MM.1S (cell line): ENCODE measurements around the gene GDPD3.

Experiments used
- DNase-seq: peaks from one replicate; pipeline ENCODE4 v3.0.0-alpha.2; 2015
- H2AFZ ChIP-seq: fragments of 300-600 bp; sonication (generic); 2 replicates; pipeline ENCODE4 v1.6.0; 2016; ENCODE audit warnings: antibody characterized with exemption, low read length
- H3F3A ChIP-seq: fragments of 300-600 bp; sonication (generic); 2 replicates; pipeline ENCODE4 v1.6.1; 2016; ENCODE audit warnings: mild to moderate bottlenecking, antibody characterized with exemption, low read length, moderate library complexity, mixed read lengths; ENCODE audit not compliant: insufficient read depth
- H3K27ac ChIP-seq: fragments of 300-600 bp; sonication (generic); 2 replicates; pipeline ENCODE4 v1.5.1; 2016; ENCODE audit warnings: mild to moderate bottlenecking, low read length
- H3K27me3 ChIP-seq: fragments of 300-600 bp; sonication (generic); replicated peaks from 2 replicates; pipeline ENCODE4 v1.6.0; 2016; ENCODE audit warnings: low read length; ENCODE audit not compliant: insufficient read depth
- H3K36me3 ChIP-seq: fragments of 300-600 bp; sonication (generic); replicated peaks from 2 replicates; pipeline ENCODE4 v1.6.1; 2016; ENCODE audit warnings: mild to moderate bottlenecking, low read length, mixed read lengths; ENCODE audit not compliant: insufficient read depth
- H3K4me1 ChIP-seq: fragments of 300-600 bp; sonication (generic); 2 replicates; pipeline ENCODE4 v1.6.1; 2016; ENCODE audit warnings: low read length, mixed read lengths
- H3K4me2 ChIP-seq: fragments of 300-600 bp; sonication (generic); 2 replicates; pipeline ENCODE4 v1.6.0; 2016; ENCODE audit warnings: low read depth, low read length
- H3K4me3 ChIP-seq: fragments of 300-600 bp; sonication (generic); 2 replicates; pipeline ENCODE4 v1.5.1; 2016; ENCODE audit warnings: low read length, mixed read lengths
- H3K79me2 ChIP-seq: fragments of 300-600 bp; sonication (generic); 2 replicates; pipeline ENCODE4 v1.6.1; 2016; ENCODE audit warnings: mixed run types, low read length, mixed read lengths
- H3K9ac ChIP-seq: fragments of 300-600 bp; sonication (generic); 2 replicates; pipeline ENCODE4 v1.6.1; 2016; ENCODE audit warnings: low read length, mixed read lengths
- H3K9me2 ChIP-seq: fragments of 300-600 bp; sonication (generic); replicated peaks from 2 replicates; pipeline ENCODE4 v1.6.1; 2016; ENCODE audit warnings: mild to moderate bottlenecking, low read length, mixed read lengths; ENCODE audit not compliant: insufficient read depth
- H3K9me3 ChIP-seq: fragments of 300-600 bp; sonication (generic); replicated peaks from 2 replicates; pipeline ENCODE4 v1.6.1; 2016; ENCODE audit warnings: mild to moderate bottlenecking, low read length, mixed read lengths; ENCODE audit not compliant: insufficient read depth
- H4K20me1 ChIP-seq: fragments of 300-600 bp; sonication (generic); 2 replicates; pipeline ENCODE4 v1.6.1; 2016; ENCODE audit warnings: mild to moderate bottlenecking, low read length, moderate library complexity, mixed read lengths; ENCODE audit not compliant: insufficient read depth
- EZH2 ChIP-seq: fragments of 300-600 bp; sonication (generic); optimal IDR thresholded peaks from 2 replicates; pipeline ENCODE3; 2017; ENCODE audit warnings: low read depth, mild to moderate bottlenecking, antibody characterized with exemption, low read length, mixed read lengths
- EZH2phosphoT487 ChIP-seq: fragments of 300-600 bp; sonication (generic); IDR thresholded peaks from 2 replicates; pipeline ENCODE4 v1.6.1; 2018; ENCODE audit warnings: antibody characterized with exemption, low read length
- TF ChIP-seq, protein P1 (sequence below): fragments of 300-600 bp; sonication (generic); IDR thresholded peaks from 2 replicates; pipeline ENCODE4 v1.5.1; 2016; ENCODE audit warnings: antibody characterized with exemption, low read length, mixed read lengths

GDPD3 gene

DNA sequence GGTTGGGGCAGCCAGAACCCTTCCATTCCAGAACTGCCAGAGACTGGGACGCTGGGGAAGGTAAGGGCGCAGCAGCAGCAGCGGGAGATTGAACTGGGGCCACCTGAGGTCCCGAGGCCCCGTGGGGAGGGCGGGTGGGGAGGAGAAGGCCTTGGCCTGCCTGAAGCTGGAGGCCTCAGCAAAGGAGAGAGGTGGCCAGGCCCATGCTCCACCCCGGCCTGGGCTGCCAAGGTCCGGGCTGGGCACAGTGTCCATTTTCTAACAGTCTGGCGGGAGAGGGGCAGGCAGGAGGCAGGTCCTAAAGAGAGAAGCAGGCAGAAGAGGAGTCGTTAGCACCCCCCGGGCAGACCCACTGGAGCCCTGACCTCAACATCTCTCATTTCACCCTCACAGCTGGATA, 1.1 kb upstream of the GDPD3 start:
- Histone ChIP-seq H3K4me2 (peak overlapping the region; percentile 45; the same call in 1 of the 2 replicates), H3F3A (peaks cover 15% of the 10 kb centered on the region), H3K4me1 (peaks cover 17% of the 10 kb centered on the region), H2AFZ (no peak overlapping the region), H3K9ac (peak overlapping the region; percentile 35; the same call in 1 of the 2 replicates), H3K9me2 (no peaks in the 10 kb centered on the region), H3K27ac (peak overlapping the region; percentile 65; the same call in 1 of the 2 replicates), H4K20me1 (no peaks in the 10 kb centered on the region), H3K4me3 (0 out of 2 replicates have a peak overlapping the region, but pooled peaks have one; percentile 6), H3K9me3 (no peaks in the 10 kb centered on the region), H3K36me3 (no peaks in the 10 kb centered on the region), H3K79me2 (no peaks in the 10 kb centered on the region), H3K27me3 (no peaks in the 10 kb centered on the region)
- no peak for DNase-seq
- TF ChIP-seq, protein P1, sequence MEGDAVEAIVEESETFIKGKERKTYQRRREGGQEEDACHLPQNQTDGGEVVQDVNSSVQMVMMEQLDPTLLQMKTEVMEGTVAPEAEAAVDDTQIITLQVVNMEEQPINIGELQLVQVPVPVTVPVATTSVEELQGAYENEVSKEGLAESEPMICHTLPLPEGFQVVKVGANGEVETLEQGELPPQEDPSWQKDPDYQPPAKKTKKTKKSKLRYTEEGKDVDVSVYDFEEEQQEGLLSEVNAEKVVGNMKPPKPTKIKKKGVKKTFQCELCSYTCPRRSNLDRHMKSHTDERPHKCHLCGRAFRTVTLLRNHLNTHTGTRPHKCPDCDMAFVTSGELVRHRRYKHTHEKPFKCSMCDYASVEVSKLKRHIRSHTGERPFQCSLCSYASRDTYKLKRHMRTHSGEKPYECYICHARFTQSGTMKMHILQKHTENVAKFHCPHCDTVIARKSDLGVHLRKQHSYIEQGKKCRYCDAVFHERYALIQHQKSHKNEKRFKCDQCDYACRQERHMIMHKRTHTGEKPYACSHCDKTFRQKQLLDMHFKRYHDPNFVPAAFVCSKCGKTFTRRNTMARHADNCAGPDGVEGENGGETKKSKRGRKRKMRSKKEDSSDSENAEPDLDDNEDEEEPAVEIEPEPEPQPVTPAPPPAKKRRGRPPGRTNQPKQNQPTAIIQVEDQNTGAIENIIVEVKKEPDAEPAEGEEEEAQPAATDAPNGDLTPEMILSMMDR: no peak
- TF ChIP-seq EZH2phosphoT487 (no peak), EZH2 (no peak)

DNA sequence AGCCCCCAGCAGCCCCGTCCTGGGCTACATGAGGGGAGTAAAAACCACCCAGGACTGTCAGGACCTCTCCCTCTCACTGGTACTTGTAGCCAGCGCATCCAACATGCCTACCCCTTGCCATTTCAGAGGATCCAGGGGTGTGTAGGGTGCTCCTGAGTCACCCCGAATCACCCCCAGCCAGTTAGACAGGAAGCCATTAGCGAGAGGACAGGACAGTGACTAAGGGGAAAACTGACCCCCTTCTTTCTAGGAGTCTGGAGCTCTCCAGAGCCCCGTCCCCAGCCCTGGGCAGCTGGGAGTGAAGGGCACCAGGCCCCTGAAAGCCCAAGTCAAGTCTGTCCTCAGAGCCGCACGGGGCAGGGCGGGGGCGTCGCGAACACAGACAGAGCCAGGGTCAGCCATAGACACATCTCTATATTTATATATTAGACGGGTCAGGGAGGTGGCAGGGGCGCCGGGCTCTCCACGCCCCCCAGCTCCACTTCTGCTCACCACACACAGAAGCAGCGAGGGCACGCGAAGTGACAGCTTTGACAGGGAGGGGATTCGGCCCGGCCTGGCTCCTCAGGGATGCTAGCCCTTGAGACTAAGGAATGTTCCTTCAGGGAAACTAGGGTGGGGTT, 485 bp upstream of the GDPD3 start:
- Histone ChIP-seq H3K9me3 (no peaks in the 10 kb centered on the region), H3K4me3 (no peak overlapping the region), H3K9me2 (no peaks in the 10 kb centered on the region), H3K4me1 (peaks cover 17% of the 10 kb centered on the region), H3K36me3 (no peaks in the 10 kb centered on the region), H3F3A (peaks cover 15% of the 10 kb centered on the region), H3K27me3 (no peaks in the 10 kb centered on the region), H3K9ac (no peak overlapping the region), H4K20me1 (no peaks in the 10 kb centered on the region), H3K4me2 (no peak overlapping the region), H2AFZ (no peak overlapping the region), H3K79me2 (no peaks in the 10 kb centered on the region), H3K27ac (no peak overlapping the region)
- DNase-seq: no peak
- TF ChIP-seq EZH2phosphoT487: no peak
- no peak for TF ChIP-seq EZH2
- TF ChIP-seq, protein P1: no peak

DNA sequence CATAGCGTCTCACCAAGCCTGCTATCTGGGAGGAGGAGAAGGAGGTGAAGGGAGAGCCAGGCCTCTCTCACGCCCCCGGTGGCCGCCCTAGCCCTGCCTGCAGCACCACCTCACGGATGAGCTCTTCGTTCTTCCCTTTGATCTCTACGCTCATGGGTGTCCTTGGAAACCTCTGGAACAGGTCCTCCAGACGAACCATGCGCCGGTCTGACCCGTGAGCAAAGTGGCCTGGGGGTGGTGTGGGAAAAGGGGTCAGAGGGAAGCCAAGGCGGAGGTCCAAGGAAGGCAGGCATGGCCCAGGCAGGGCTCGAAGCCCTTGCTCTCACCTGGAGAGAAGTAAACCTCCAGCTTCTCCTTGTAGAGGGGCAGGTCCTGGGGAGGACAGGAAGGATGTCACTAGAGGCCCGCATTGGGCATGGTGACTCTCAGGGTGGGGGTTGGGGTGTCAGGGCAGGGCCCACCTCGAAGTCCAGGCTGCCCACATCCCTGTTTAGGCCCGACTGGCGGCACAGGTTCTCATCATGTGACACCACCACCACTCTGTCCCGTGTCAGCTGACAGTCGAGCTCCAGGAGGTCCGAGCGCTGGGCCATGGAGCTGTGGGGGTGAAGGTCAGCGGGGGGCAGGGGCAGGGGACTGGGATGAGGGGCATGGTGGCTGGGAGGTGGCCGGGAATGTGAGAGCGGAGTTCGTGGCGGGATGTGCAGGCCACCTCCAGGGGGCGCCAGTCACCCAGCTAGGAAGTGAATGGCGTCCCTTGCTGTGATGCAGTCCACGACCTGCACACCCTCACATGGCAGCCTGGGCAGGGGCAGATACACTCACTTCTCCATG, 923 bp downstream of the GDPD3 start:
- no peak overlapping the region for H3K9ac ChIP-seq

More for the DNA sequence above, 923 bp downstream of the GDPD3 start:
- H3K27ac ChIP-seq: no peak overlapping the region
- no peak overlapping the region for H2AFZ ChIP-seq
- peaks cover 15% of the 10 kb centered on the region for H3F3A ChIP-seq
- DNase-seq: peak; percentile 48
- no peaks in the 10 kb centered on the region for H3K27me3 ChIP-seq
- TF ChIP-seq EZH2phosphoT487: no peak
- TF ChIP-seq, protein P1: peak; percentile 70
- no peak for TF ChIP-seq EZH2
- no peaks in the 10 kb centered on the region for H4K20me1 ChIP-seq
- H3K4me3 ChIP-seq: no peak overlapping the region
- no peaks in the 10 kb centered on the region for H3K9me2 ChIP-seq
- H3K36me3 ChIP-seq: no peaks in the 10 kb centered on the region
- no peaks in the 10 kb centered on the region for H3K9me3 ChIP-seq
- H3K79me2 ChIP-seq: no peaks in the 10 kb centered on the region
- peaks cover 17% of the 10 kb centered on the region for H3K4me1 ChIP-seq
- no peak overlapping the region for H3K4me2 ChIP-seq
